ENCODE measurements around the gene AVPR2.

AVPR2 gene

DNA sequence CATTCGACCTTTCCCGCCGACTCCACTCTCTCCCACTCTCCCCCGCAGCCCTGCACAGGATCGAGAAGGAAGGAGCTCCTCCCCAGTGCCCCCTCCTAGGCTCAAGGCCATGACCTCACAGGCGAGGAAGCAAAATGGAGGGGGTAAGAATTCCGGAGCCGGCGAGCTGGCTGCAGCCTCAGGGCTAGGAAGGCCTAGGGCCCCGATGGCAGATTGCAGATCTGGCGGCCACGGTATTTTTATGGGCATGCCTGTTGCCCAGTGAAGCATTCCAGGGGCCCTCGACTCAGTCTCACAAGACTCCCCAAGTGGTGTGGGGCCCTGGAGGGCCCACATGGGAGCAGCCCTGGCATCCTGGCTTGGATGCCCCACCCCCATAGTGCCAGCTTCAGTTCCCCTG is 17.6 kb upstream of the AVPR2 start:
- Mint-ChIP-seq H3K27me3 (peaks cover 72% of the 10 kb centered on the region), H3K4me1 (ENCODE audit: low read depth) (peaks cover 4% of the 10 kb centered on the region), H3K27ac (no peak overlapping the region), H3K4me3 (no peak overlapping the region), H3K9me3 (no peaks in the 10 kb centered on the region), H3K36me3 (ENCODE audit: low read depth) (no peaks in the 10 kb centered on the region)
- DNase-seq: no peak

DNA sequence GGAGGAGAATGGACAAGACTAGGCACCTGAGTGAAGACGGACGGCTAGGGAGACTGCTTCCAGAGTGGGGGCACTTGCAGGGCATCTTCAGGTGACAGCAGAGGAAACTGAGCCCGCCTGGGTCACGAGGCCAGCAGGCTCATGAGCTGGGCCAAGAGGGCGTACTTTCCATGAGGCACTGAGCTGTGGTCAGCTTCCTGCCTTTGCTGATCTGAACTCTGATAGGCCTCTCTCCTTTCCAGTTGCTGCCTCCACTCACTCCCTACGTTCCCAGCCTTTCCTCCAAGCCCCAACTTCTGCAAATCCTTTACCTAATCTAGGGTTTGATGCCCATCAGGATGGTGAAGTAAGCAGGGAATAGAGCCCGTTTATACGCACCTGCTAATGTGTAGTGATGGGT is 17.1 kb upstream of the AVPR2 start:
- no peaks in the 10 kb centered on the region for H3K9me3 Mint-ChIP-seq
- H3K27me3 Mint-ChIP-seq: peaks cover 74% of the 10 kb centered on the region
- H3K4me1 Mint-ChIP-seq (ENCODE audit: low read depth): peaks cover 4% of the 10 kb centered on the region
- H3K36me3 Mint-ChIP-seq (ENCODE audit: low read depth): no peaks in the 10 kb centered on the region
- H3K27ac Mint-ChIP-seq: no peak overlapping the region
- no peak for DNase-seq
- H3K4me3 Mint-ChIP-seq: no peak overlapping the region

DNA sequence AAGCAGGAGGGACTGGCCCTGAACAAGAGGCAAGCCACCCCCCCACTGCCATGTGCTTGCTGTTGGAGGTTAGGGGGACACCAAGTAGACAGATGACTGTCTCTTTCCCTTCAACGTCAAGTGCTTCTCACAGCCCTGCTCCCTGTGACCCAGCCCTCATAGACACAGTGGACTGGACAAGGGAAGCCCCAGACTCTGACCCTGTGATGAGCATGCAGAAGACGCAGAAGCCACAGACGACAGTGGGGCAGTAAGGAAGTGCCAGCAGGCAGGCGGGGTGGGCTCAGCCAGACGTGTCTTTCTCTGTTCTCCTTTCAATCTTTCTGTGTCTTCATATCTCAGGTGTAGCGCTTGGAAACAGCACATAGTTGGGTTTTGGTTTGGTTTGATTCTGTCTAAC is 16.1 kb upstream of the AVPR2 start:
- H3K4me1 Mint-ChIP-seq (ENCODE audit: low read depth): peaks cover 4% of the 10 kb centered on the region
- no peaks in the 10 kb centered on the region for H3K9me3 Mint-ChIP-seq
- H3K27me3 Mint-ChIP-seq: peaks cover 75% of the 10 kb centered on the region
- no peak for DNase-seq
- no peak overlapping the region for H3K27ac Mint-ChIP-seq
- no peak overlapping the region for H3K4me3 Mint-ChIP-seq
- H3K36me3 Mint-ChIP-seq (ENCODE audit: low read depth): no peaks in the 10 kb centered on the region

DNA sequence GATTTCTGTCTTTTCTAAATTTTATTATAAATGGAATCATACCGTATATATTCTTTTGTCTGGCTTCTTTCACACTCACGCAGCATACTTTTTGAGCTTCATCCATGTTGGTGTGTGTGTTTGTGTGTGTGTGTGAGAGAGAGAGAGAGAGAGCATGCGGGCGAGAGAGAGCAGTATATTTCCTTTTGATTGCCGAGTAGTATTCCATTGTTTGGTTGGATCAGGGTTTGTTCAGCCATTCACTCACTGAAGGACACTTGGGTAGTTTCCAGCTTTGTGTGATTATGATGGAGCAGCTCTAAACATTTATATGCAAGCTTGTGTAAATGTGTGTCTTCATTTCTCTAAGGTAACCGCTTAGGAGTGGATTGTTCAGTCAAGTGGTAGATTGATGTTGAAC is 15.3 kb upstream of the AVPR2 start:
- H3K36me3 Mint-ChIP-seq (ENCODE audit: low read depth): no peaks in the 10 kb centered on the region
- H3K9me3 Mint-ChIP-seq: no peaks in the 10 kb centered on the region
- no peak for DNase-seq
- peaks cover 4% of the 10 kb centered on the region for H3K4me1 Mint-ChIP-seq (ENCODE audit: low read depth)
- H3K27me3 Mint-ChIP-seq: peaks cover 74% of the 10 kb centered on the region
- H3K4me3 Mint-ChIP-seq: no peak overlapping the region
- H3K27ac Mint-ChIP-seq: no peak overlapping the region

GRCh38 chrX:153897899-153898298 is 6.6 kb upstream of the AVPR2 start:
- Mint-ChIP-seq H3K9me3 (peaks cover 2% of the 10 kb centered on the region), H3K36me3 (ENCODE audit: low read depth) (no peaks in the 10 kb centered on the region), H3K4me3 (no peak overlapping the region), H3K27ac (no peak overlapping the region), H3K27me3 (peaks cover 55% of the 10 kb centered on the region), H3K4me1 (ENCODE audit: low read depth) (peaks cover 23% of the 10 kb centered on the region)
- DNase-seq: no peak

DNA sequence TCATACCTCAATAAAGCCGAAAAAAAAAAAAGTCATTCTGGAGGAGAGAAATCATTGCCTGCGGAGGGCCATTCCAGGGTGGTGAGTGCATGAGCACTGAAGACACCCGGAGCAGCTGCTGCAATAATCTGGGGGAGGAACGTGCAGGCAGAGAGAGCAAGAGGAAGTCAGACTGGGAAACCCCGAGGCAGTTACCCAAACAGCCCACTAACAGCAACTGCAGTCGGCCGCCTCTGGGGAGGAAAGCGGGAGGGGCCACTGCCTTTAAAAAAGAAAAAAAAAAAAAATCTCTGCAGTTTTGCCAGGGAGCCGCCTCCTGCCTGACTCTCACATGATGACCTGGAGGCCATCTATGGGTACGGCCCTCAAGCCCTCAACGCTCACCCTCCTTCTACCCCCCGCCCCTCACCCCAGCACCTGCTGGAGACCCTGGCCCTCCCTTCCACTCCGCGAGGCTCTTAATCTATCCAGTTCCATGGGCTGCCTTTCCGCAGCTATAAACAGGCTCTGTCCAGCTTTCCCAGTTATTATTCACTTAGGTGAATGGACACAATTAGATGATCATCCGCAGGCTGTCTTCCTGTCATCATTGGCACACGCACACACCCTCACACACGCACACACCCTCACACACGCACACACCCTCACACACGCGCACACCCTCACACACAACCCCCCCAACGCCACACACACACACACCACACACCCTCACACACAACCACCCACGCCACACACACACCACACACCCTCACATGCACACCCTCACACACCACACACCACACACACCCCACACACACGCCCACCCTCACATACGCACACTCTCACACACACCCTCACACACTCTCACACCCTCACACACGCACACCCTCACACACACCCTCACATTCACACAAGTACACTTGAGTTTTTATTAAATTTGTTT is 3.4 kb upstream of the AVPR2 start:
- H3K4me1 Mint-ChIP-seq (ENCODE audit: low read depth): peaks cover 45% of the 10 kb centered on the region
- H3K27ac Mint-ChIP-seq: peak overlapping the region; percentile 68
- H3K9me3 Mint-ChIP-seq: no peaks in the 10 kb centered on the region
- no peak for DNase-seq
- peaks cover 4% of the 10 kb centered on the region for H3K36me3 Mint-ChIP-seq (ENCODE audit: low read depth)
- H3K27me3 Mint-ChIP-seq: peaks cover 44% of the 10 kb centered on the region
- H3K4me3 Mint-ChIP-seq: peak overlapping the region; percentile 41

- Mint-ChIP-seq H3K27me3 (peaks cover 38% of the 10 kb centered on the region), H3K36me3 (ENCODE audit: low read depth) (peaks cover 6% of the 10 kb centered on the region), H3K9me3 (no peaks in the 10 kb centered on the region), H3K4me3 (no peak overlapping the region), H3K27ac (peak overlapping the region; percentile 48), H3K4me1 (ENCODE audit: low read depth) (peaks cover 44% of the 10 kb centered on the region)
- DNase-seq: no peak
These were observed 2.7 kb upstream of the AVPR2 start for GRCh38 chrX:153901753-153902140.

DNA sequence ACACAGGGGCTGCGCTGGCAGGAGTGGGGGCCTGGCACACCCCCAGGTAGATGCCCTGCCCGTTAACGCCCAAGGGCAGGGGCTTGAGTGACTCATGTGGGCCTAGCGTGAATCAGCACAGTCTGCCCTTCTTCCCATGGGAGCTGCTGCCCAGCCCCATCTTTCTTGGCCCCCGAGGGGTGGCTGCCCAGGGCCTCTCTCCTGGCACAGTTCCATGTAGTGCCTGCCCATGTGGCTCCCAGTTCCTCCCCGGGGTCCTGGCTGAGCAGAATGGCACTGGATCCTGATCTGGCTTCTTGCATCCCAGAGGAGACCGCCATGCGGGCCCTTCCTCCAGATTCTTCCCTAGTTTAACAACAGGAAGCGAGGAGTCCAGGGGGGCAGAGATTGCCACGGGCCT is 2.1 kb upstream of the AVPR2 start:
- no peak overlapping the region for H3K27ac Mint-ChIP-seq
- H3K4me1 Mint-ChIP-seq (ENCODE audit: low read depth): peaks cover 44% of the 10 kb centered on the region
- no peak overlapping the region for H3K4me3 Mint-ChIP-seq

DNA sequence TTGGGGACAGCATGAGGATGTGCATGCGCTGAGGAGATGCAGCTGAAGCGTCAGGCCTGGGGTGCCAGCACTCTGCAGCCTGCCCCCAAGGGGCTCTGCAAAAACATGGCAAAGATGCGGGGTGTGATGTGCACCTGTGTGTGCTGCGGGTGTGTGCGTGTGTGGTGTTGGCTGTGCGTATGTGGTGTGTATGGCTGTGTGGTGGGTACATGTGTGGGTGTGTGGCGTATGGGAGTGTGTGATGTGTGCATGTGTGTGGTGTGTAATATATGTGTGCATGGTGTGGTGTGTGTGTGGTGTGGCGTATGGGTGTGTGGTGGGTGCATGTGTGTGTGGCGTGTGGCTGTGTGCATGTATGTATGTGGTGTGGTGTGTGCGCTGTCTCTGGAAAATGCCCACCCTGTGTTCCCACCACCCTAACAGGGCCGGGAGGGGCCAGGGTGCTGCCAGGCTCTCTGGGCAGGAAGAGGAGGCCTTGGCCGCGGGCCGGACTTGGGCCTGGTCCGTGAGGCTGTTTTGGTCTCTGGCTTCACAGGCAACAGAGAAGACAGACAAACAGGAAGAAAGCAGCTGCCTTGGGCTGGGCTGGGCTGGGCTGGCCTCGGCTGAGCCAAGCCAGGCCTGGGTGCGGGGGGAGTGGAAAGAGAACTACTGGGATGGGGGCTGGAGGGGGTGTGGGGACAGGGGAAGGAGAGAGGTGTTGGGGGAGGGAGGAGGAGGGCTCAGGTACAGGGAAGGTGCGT is 1.1 kb upstream of the AVPR2 start:
- peaks cover 14% of the 10 kb centered on the region for H3K36me3 Mint-ChIP-seq (ENCODE audit: low read depth)
- no peak for DNase-seq
- peaks cover 44% of the 10 kb centered on the region for H3K4me1 Mint-ChIP-seq (ENCODE audit: low read depth)
- H3K27me3 Mint-ChIP-seq: peaks cover 35% of the 10 kb centered on the region
- no peaks in the 10 kb centered on the region for H3K9me3 Mint-ChIP-seq
- H3K4me3 Mint-ChIP-seq: no peak overlapping the region
- no peak overlapping the region for H3K27ac Mint-ChIP-seq

More for the DNA sequence above, 2.1 kb upstream of the AVPR2 start:
- no peaks in the 10 kb centered on the region for H3K9me3 Mint-ChIP-seq
- H3K27me3 Mint-ChIP-seq: peaks cover 39% of the 10 kb centered on the region
- no peak for DNase-seq
- H3K36me3 Mint-ChIP-seq (ENCODE audit: low read depth): peaks cover 9% of the 10 kb centered on the region

DNA sequence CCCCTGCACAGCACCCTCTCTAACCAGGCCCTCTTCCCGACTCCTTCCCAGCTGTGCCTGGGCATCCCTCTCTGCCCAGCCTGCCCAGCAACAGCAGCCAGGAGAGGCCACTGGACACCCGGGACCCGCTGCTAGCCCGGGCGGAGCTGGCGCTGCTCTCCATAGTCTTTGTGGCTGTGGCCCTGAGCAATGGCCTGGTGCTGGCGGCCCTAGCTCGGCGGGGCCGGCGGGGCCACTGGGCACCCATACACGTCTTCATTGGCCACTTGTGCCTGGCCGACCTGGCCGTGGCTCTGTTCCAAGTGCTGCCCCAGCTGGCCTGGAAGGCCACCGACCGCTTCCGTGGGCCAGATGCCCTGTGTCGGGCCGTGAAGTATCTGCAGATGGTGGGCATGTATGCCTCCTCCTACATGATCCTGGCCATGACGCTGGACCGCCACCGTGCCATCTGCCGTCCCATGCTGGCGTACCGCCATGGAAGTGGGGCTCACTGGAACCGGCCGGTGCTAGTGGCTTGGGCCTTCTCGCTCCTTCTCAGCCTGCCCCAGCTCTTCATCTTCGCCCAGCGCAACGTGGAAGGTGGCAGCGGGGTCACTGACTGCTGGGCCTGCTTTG is 1.1 kb downstream of the AVPR2 start:
- Mint-ChIP-seq H3K4me3 (no peak overlapping the region), H3K36me3 (ENCODE audit: low read depth) (peaks cover 28% of the 10 kb centered on the region), H3K4me1 (ENCODE audit: low read depth) (peaks cover 43% of the 10 kb centered on the region), H3K27ac (no peak overlapping the region), H3K9me3 (no peaks in the 10 kb centered on the region), H3K27me3 (peaks cover 28% of the 10 kb centered on the region)
- DNase-seq: no peak

GRCh38 chrX:153906126-153906917 is 1.8 kb downstream of the AVPR2 start:
- peaks cover 36% of the 10 kb centered on the region for H3K4me1 Mint-ChIP-seq (ENCODE audit: low read depth)
- H3K27me3 Mint-ChIP-seq: peaks cover 26% of the 10 kb centered on the region
- H3K4me3 Mint-ChIP-seq: no peak overlapping the region
- H3K36me3 Mint-ChIP-seq (ENCODE audit: low read depth): peaks cover 32% of the 10 kb centered on the region
- H3K9me3 Mint-ChIP-seq: no peaks in the 10 kb centered on the region
- no peak for DNase-seq
- peak overlapping the region; percentile 47 for H3K27ac Mint-ChIP-seq

- Mint-ChIP-seq H3K36me3 (ENCODE audit: low read depth) (peaks cover 42% of the 10 kb centered on the region), H3K27ac (no peak overlapping the region), H3K4me1 (ENCODE audit: low read depth) (peaks cover 32% of the 10 kb centered on the region), H3K27me3 (peaks cover 23% of the 10 kb centered on the region), H3K9me3 (no peaks in the 10 kb centered on the region), H3K4me3 (no peak overlapping the region)
- DNase-seq: no peak
These were observed 3.0 kb downstream of the AVPR2 start for GRCh38 chrX:153907456-153907855.

DNA sequence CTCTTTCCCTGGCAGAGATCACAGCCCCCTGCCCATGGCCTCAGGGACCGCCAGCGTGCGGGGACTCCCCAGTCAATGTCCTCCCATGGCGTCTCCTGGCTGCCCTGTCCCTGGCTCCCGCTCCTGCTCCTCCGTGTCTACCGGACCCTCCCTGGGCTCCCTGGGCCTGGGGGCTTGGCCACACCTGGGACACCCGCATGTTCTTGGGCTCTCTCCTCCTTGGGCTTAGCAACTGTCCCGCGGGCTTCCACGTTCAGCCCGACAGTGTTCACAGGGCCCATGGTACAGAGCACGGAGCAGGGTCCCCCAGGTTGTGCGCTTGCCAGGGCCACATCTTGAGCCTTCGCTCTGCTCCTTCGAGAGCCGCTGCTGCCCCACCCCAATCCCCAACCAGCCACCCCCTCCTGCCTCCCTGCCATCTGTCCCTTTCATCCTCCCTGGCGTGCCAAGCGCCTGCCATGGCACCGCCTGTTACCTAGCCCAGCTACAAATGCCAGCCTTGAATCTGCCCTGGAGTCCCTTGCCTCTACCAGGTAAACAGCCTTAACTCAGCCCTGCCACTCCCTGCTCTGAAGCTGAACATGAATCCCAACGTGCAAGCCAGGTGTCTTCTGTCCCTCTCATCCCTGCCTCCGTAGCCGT is 3.9 kb downstream of the AVPR2 start:
- Mint-ChIP-seq H3K9me3 (no peaks in the 10 kb centered on the region), H3K4me1 (ENCODE audit: low read depth) (peaks cover 29% of the 10 kb centered on the region), H3K36me3 (ENCODE audit: low read depth) (peaks cover 47% of the 10 kb centered on the region), H3K27me3 (peaks cover 20% of the 10 kb centered on the region), H3K4me3 (no peak overlapping the region), H3K27ac (peak overlapping the region; percentile 19)
- no peak for DNase-seq
